K562 (cell line): Measurements from ENCODE around the gene ABLIM2.

Experiments used
- ASH1L ChIP-seq: fragments of 450-650 bp; IDR thresholded peaks from 2 replicates; pipeline ENCODE4 v1.6.1; 2018; ENCODE audit warnings: borderline replicate concordance, mild to moderate bottlenecking, low read depth; ENCODE audit not compliant: partially characterized antibody
- DACH1 ChIP-seq: fragments of 450-650 bp; IDR thresholded peaks from 2 replicates; pipeline ENCODE4 v1.6.1; 2018; ENCODE audit not compliant: partially characterized antibody
- YY1 ChIP-seq, 3 experiments: IDR thresholded peaks; 2 replicates each; pipeline ENCODE4 v1.6.1; 2011; ENCODE audit warnings: low read length in 2 of 3, mild to moderate bottlenecking in 2 of 3, moderate library complexity in 2 of 3, borderline replicate concordance in 1 of 3, control low read depth in 1 of 3, low read depth in 1 of 3; ENCODE audit not compliant: insufficient read depth in 3 of 3, insufficient replicate concordance in 2 of 3, control insufficient read depth in 1 of 3, insufficient read length in 1 of 3; ENCODE audit errors: extremely low read depth in 1 of 3
- TF ChIP-seq, protein P1 (sequence below), 3 experiments: IDR thresholded peaks in 2 of 3; conservative IDR thresholded peaks in 1 of 3; 2 replicates each; pipeline ENCODE4 v1.5.1; 2011 to 2012; ENCODE audit warnings: low read length in 3 of 3, mild to moderate bottlenecking in 3 of 3, control low read depth in 2 of 3, improper control_type of control experiment in 1 of 3, inconsistent platforms in 1 of 3, low read depth in 1 of 3, mixed read lengths in 1 of 3, moderate library complexity in 1 of 3; ENCODE audit not compliant: insufficient read depth in 2 of 3

DNA sequence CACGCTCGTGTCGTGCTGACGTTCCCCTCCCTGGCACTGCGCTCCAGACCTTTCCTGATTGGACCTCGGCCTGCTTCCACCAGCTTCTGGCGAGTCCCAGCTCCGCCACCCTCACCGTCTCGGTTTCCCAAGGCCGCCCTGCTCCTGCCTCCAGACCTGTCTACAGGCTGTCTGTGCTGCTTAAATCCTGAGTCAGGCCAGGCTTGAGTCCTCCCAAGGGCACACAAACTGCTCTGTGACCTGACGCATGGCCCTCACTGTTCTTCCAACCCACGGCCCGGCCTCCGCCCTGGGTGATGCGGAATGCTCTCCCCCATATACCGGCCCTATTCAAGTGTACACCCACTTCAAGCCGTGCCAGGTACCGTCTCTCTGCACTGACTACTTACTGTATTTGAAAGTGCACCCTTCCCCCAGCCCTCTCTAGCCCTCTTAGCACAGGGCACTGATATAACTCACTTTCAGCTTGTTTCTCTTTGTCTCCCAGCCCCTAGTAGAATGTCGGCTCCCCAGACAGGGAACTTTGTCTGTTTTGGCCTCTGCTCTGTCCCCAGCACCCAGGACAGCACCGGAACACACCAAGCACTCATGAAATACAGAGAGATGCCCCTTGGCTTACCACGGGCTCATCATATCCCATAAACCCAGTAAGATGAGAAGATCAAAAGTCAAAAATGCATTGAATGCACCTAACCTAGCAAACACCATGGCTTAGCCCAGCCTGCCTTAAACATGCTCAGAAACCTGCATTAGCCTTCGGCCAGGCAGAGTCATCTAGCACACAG is 155.9 kb downstream of the ABLIM2 start:
- TF ChIP-seq, protein P1, sequence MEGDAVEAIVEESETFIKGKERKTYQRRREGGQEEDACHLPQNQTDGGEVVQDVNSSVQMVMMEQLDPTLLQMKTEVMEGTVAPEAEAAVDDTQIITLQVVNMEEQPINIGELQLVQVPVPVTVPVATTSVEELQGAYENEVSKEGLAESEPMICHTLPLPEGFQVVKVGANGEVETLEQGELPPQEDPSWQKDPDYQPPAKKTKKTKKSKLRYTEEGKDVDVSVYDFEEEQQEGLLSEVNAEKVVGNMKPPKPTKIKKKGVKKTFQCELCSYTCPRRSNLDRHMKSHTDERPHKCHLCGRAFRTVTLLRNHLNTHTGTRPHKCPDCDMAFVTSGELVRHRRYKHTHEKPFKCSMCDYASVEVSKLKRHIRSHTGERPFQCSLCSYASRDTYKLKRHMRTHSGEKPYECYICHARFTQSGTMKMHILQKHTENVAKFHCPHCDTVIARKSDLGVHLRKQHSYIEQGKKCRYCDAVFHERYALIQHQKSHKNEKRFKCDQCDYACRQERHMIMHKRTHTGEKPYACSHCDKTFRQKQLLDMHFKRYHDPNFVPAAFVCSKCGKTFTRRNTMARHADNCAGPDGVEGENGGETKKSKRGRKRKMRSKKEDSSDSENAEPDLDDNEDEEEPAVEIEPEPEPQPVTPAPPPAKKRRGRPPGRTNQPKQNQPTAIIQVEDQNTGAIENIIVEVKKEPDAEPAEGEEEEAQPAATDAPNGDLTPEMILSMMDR (IDR thresholded peaks at IDR 0.05 in 2 of 3, conservative IDR thresholded peaks at IDR 0.05 in 1 of 3; ENCODE audit: insufficient read depth in 2 of 3, low read depth in 1 of 3, low read length in 3 of 3) = no peak
- TF ChIP-seq ASH1L (no peak), DACH1 (no peak), YY1 (IDR thresholded peaks at IDR 0.05; ENCODE audit: borderline replicate concordance in 1 of 3, control insufficient read depth in 1 of 3, extremely low read depth in 1 of 3, insufficient read depth in 3 of 3, insufficient read length in 1 of 3, insufficient replicate concordance in 2 of 3, low read depth in 1 of 3, low read length in 2 of 3) (no peak)
